ENCODE results near the gene PSMB5.
A peak's percentile ranks its signal among the peaks of the same experiment; 100 is the strongest.

Gene PSMB5

GRCh38 chr14:22985894-22986507 lies 48.7 kb downstream of the PSMB5 start:
- no peak for DNase-seq

DNA sequence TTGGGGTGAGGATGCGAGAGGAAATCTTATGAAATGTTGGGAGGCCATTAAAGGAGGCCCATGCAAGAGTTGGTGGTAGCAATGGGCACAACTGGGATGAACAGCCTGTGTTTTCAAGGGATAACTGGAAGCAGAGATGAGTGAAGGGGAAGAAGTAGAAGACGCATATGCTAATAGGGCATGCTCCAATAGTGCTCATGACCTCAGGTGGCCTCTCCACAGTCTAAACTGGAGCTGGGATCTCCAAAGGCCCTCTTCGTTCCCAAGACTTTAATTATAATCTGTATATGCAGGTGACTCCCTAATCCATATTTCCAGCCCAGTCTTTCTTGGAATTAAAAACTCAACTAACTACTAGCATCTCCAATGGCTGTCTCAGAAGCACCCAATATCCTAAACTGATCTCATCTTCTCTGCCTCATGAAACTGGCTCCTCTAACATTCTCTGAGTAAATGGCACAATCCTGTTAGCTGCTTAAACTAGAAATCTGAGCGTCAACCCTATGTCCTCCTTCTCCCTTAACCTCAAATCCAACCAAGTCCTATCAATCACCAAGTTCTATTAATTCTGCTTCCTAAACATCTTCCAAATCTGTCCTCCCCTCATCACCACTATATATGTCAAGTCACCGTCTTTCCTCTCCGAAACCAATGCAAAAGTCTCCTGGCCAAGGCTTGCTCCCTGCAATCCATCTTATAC lies 49.6 kb downstream of the PSMB5 start:
- DNase-seq, result no peak

DNA sequence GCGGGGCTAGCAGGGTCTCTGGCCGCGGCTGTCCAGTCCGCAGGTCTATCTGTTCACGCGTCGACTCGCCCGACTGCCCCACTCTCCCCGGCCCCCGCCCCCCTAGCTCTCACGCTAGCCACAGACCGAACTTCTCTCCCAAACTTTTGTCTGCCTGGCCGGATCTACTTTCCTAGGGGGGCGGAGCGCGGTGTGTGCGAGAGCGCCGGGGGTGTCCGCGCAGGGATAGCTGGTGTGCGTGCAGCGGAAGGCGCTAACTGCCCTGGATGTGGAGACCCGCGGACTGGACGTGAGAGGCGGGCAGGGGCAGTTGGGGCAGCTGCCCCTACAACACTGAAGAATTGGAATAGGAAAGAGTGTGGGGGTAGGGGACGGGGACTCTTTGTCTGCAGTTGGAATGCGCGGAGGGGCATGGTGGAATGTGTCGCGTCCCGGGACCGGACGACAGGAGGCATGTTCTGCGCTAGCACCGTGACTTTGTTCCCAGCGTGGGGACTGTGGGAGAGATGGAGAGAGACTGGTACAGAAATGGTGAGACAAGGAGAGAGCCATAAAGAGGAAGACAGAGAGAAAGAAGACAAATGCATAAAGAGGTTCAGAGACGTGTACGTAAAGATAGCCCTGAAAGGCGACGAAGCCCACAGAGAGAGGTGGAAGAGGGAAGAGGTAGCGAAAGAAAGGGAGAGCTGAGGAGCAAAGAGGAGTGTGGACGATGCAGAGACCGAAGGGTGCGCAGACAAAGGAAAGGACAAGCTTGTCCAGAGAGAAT lies 52.0 kb downstream of the PSMB5 start, which contains the start of gene AJUBA:
Gene AJUBA, minus strand, starts transcription at position 75 of the 769 bp plus-strand sequence. CDS start 285 bp downstream, outside the sequence.
- peak; percentile 78 for DNase-seq

GRCh38 chr14:22981876-22982476 lies 52.7 kb downstream of the PSMB5 start:
- no peak for DNase-seq

- DNase-seq, result no peak
Observed at GRCh38 chr14:22981090-22981875, 53.4 kb downstream of the PSMB5 start.

GRCh38 chr14:22980672-22981089 lies 54.0 kb downstream of the PSMB5 start:
- DNase-seq, result peak; percentile 23

GRCh38 chr14:22979748-22980392 lies 54.8 kb downstream of the PSMB5 start:
- DNase-seq, result no peak

DNA sequence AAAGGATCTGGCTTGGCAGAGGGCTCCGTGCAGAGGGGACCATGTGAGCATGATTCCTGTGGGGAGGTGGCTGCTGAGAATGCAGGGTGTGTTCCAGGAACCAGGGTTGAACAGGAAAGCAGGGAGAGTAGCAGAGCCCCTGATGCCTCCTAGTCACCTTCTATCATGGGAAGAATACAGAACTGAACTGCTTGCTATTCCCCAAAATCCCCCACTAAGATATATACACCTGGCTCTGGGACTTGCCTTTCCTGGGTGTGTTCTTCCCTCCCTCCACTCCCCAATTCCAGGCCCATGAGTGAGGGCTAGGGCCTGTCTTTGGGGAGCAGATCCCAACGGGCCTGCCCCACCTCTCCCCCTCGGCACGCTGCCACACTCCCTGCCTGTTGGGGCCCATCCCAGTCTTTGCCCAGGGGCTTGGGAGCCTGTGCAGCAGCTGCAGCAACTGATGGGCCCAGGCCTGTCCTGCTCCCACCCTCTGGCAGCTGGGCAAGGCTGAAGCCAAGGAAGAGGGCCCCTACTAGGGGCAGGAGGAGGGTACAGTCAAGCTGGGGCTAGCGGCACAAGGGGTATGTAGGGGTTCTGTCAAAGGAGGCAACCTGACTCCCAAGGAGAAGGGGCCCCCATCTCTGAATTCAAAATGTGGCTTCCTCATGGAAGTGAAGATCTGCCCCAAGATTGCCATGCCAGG lies 55.6 kb downstream of the PSMB5 start:
- no peak for DNase-seq

DNA sequence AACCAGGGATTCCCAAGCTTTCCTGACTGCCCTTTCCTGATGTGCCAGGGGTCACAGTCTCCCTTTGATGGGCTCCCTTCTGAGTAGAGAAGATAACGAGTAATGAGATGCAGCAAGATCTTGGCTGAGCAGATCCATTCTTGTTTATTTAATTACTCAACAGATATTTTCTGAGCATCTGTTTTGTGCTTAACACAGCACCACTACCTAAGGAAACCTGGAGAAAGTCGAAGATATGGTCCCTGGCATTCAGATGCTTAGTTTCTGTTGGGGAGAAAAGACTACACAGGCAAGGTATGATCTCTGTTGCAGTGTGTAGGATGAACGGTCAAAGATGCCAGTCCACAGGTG lies 56.2 kb downstream of the PSMB5 start:
- DNase-seq, result no peak

DNA sequence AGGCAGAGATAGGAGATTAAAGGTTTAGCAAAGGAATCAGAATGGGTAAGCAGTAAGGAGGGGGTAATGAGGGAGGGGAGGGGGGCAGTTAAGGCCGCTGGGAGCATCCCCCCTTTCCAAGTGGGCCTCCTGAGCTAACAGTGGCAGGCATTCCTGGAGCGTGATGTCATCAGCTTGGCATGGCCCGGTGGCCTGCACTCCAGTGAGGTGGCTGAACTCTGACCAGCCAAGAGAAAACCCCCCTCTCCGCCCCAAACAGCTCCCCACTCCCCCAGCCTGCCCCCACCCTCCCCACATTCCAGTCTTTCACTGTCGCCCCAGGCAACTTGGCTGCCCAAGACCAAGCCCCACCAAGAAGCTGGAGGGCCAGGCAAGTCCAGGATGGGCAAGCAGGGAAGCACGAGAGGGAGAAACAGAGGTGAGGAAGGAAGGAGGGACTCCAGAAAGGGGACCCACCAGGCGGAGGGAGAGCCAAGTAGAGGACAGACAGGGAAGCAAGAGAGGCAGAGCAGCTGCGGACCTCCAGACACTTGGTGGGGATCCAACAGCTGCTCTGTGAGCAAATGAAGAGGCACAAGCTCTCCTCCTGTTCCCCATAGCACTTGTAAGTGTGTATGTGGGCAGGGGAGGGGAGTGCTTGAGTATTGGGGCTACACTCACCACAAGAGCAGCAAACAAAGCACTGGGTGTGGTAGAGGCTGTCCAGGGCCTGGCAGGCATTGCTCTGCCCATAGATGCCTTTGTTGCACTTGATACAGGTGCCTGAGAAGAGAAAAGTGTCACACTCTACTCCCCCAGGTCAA lies 56.8 kb downstream of the PSMB5 start:
- DNase-seq, result no peak

GRCh38 chr14:22977434-22977683 lies 57.3 kb downstream of the PSMB5 start:
- DNase-seq, result no peak

GRCh38 chr14:22976620-22977433 lies 57.9 kb downstream of the PSMB5 start:
- no peak for DNase-seq
